ENCODE measurements around the gene PURA.

DNA sequence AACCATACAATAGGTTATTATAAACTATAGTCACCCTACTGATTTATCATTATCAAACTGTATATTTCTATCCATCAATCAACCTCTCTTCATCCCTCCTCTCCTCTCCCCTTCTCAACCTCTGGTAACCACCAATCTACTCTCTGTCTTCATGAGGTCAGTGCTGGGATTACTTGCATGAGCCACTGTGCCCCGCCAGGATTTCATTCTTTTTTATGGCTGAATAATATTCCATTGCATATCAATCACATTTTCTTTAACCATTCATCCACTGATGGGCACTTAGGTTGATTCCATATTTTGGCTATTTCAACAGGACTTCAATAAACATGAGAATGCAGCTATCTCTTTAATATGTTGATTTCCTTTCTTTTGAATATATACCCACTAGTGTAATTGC lies 10.8 kb upstream of the PURA start:
- TF ChIP-seq POLR2A (IDR thresholded peaks at IDR 0.05; ENCODE audit: low read depth, low read length) (no peak), TAF1 (IDR thresholded peaks at IDR 0.05; ENCODE audit: borderline replicate concordance, low read depth, low read length) (no peak)

All from GM12892 (cell line).